ENCODE data around the gene SMR3B.

DNA sequence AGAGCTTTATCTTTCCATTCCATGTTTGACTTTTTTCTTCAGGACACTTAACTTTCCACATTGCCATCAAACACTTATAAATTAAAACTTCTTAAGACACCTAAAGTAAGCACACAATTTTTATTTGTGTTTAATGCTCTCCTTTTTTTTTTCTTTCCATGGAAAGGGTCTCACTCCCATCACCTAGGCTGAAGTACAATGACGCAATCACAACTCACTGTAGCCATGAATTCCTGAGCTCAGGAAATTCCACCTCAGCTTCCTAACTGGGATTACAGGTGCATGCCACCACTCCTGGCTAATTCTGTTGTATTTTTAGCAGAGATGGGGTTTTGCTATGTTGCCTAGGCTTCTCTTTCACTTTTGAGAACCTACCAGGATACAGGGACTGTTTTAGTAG is 15.1 kb upstream of the SMR3B start:
- no peak for TF ChIP-seq POLR2A (IDR thresholded peaks at IDR 0.05)
- TF ChIP-seq, protein P1, sequence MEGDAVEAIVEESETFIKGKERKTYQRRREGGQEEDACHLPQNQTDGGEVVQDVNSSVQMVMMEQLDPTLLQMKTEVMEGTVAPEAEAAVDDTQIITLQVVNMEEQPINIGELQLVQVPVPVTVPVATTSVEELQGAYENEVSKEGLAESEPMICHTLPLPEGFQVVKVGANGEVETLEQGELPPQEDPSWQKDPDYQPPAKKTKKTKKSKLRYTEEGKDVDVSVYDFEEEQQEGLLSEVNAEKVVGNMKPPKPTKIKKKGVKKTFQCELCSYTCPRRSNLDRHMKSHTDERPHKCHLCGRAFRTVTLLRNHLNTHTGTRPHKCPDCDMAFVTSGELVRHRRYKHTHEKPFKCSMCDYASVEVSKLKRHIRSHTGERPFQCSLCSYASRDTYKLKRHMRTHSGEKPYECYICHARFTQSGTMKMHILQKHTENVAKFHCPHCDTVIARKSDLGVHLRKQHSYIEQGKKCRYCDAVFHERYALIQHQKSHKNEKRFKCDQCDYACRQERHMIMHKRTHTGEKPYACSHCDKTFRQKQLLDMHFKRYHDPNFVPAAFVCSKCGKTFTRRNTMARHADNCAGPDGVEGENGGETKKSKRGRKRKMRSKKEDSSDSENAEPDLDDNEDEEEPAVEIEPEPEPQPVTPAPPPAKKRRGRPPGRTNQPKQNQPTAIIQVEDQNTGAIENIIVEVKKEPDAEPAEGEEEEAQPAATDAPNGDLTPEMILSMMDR (IDR thresholded peaks at IDR 0.05) = no peak

All from suprapubic skin (tissue), 3 donors.